Activated T-cell treated with anti-CD3 and anti-CD28 coated beads for 4 hours (primary cell): ENCODE measurements around the gene LCE1C.

Experiments
- DNase-seq: peaks from one replicate; pipeline ENCODE4 v3.0.0-alpha.2; 2020

The LCE1C gene

GRCh38 chr1:152759453-152760173 lies 46.8 kb downstream of the LCE1C start:
- no peak for DNase-seq

- no peak for DNase-seq
These were observed 47.8 kb downstream of the LCE1C start for GRCh38 chr1:152758636-152759035.

- no peak for DNase-seq
These were observed 48.7 kb downstream of the LCE1C start, which contains the start of gene KPRP for GRCh38 chr1:152757747-152758146. TSS of gene KPRP (plus strand) at chr1:152758025. CDS start at chr1:152759589, 1,564 bp downstream.

- DNase-seq, result no peak
These were observed 49.6 kb downstream of the LCE1C start for GRCh38 chr1:152756872-152757271.
